HCT116 (cell line): ENCODE data around the gene TTBK1. TPM values are rescaled to one million over a fixed set of nuclear protein-coding genes. Genes with fewer than 3 reads are reported as not detected.

ENCODE experiments used
- ATAC-seq: fragments of 200-7000 bp; cut with Tn5 transposase; 2 replicates; pipeline ENCODE4 v1.9.1; 2020; ENCODE audit warnings: mild to moderate bottlenecking, moderate library complexity
- BruUV-seq: library from RNA; stranded (reverse); fragments of 400-500 nt; replicated peaks from 2 replicates; lab custom pipeline; 2021; lab: Mats Ljungman, UMichigan
- CTCF ChIA-PET: fragments of 300-600 bp; sonication (Branson Sonifier 250); formaldehyde crosslinking; loops from one replicate; lab custom pipeline; 2021; ENCODE audit warnings: antibody characterized with exemption; lab: Charles Lee
- POLR2A ChIA-PET: fragments of 300-600, 350-600 bp; sonication (Branson Sonifier 250); formaldehyde crosslinking; loops from one replicate; lab custom pipeline; 2021; ENCODE audit warnings: antibody characterized with exemption; lab: Charles Lee
- RAD21 ChIA-PET, 2 experiments: fragments of 300-600 bp; sonication (Branson Sonifier 250); formaldehyde crosslinking; loops; one replicate each; lab custom pipeline; 2023; ENCODE audit warnings: low total read pairs in 2 of 2; ENCODE audit not compliant: uncharacterized antibody in 2 of 2, unreplicated experiment in 2 of 2, low non-redundant PET in 1 of 2; lab: Charles Lee
- DNase-seq: peaks from one replicate; pipeline ENCODE4 v3.0.0-alpha.2; 2010; ENCODE audit warnings: low read depth, low spot score
- H2AFZ ChIP-seq: fragments of 200-600 bp; shearing (Covaris generic), sonication (generic); 2 replicates; pipeline ENCODE4 v1.6.1; 2017; ENCODE audit warnings: low read depth, mixed run types, mixed read lengths, antibody characterized with exemption, low read length; ENCODE audit not compliant: poor library complexity, severe bottlenecking
- H3K27ac ChIP-seq: 2 replicates; pipeline ENCODE4 v1.5.1; 2012; ENCODE audit warnings: low read depth, low read length
- H3K27me3 ChIP-seq: fragments of 200-600 bp; sonication (generic); 2 replicates; pipeline ENCODE4 v1.6.1; 2016; ENCODE audit warnings: mixed run types, low read length, mixed read lengths; ENCODE audit not compliant: insufficient read depth
- H3K36me3 ChIP-seq, 2 experiments: fragments of 200-500 bp in 1 of 2; fragments of 200-600 bp in 1 of 2; sonication (Bioruptor generic) in 1 of 2; sonication (generic) in 1 of 2; 2 replicates each; pipeline versions ENCODE4 v1.5.1 to v1.6.1; 2014 to 2016; ENCODE audit warnings: low read length in 2 of 2, inconsistent platforms in 1 of 2, mixed read lengths in 1 of 2, mixed run types in 1 of 2; ENCODE audit not compliant: insufficient read depth in 2 of 2, control insufficient read depth in 1 of 2
- H3K4me1 ChIP-seq, 2 experiments: fragments of 200-600 bp in 1 of 2; sonication (generic) in 1 of 2; 2 replicates each; pipeline versions ENCODE4 v1.5.1 to v1.6.1; 2012 to 2017; ENCODE audit warnings: low read length in 2 of 2, inconsistent platforms in 1 of 2, mild to moderate bottlenecking in 1 of 2, mixed read lengths in 1 of 2, mixed run types in 1 of 2, moderate library complexity in 1 of 2; ENCODE audit not compliant: insufficient read depth in 2 of 2, control insufficient read depth in 1 of 2
- H3K4me2 ChIP-seq: fragments of 200-600 bp; sonication (generic); 2 replicates; pipeline ENCODE4 v1.6.1; 2017; ENCODE audit warnings: mixed run types, low read length, mixed read lengths
- H3K4me3 ChIP-seq, 2 experiments: fragments of 200-600 bp in 1 of 2; sonication (generic) in 1 of 2; replicated peaks in 1 of 2; 2 replicates each; pipeline ENCODE4 v1.5.1; 2011 to 2016; ENCODE audit warnings: low read length in 2 of 2, control low read depth in 1 of 2, low read depth in 1 of 2, mild to moderate bottlenecking in 1 of 2, mixed read lengths in 1 of 2, mixed run types in 1 of 2
- H3K79me2 ChIP-seq: fragments of 200-600 bp; sonication (generic); 2 replicates; pipeline ENCODE4 v1.6.1; 2017; ENCODE audit warnings: mild to moderate bottlenecking, mixed run types, low read length, moderate library complexity, mixed read lengths; ENCODE audit not compliant: insufficient read depth
- H3K9ac ChIP-seq: fragments of 200-600 bp; sonication (generic); 2 replicates; pipeline ENCODE4 v1.6.1; 2016; ENCODE audit warnings: low read length, mixed read lengths
- H3K9me2 ChIP-seq: fragments of 200-600 bp; sonication (generic), shearing (Covaris generic); 2 replicates; pipeline ENCODE4 v1.6.1; 2017; ENCODE audit warnings: mixed run types, mild to moderate bottlenecking, moderate library complexity; ENCODE audit not compliant: insufficient read depth
- H3K9me3 ChIP-seq, 2 experiments: fragments of 200-500 bp in 1 of 2; fragments of 200-600 bp in 1 of 2; sonication (Bioruptor generic) in 1 of 2; sonication (generic) in 1 of 2; 2 replicates each; pipeline ENCODE4 v1.6.1; 2014 to 2017; ENCODE audit warnings: low read length in 2 of 2, mixed read lengths in 2 of 2, inconsistent platforms in 1 of 2, low read depth in 1 of 2, mild to moderate bottlenecking in 1 of 2, mixed run types in 1 of 2, moderate library complexity in 1 of 2; ENCODE audit not compliant: control insufficient read depth in 1 of 2, insufficient read depth in 1 of 2
- H4K20me1 ChIP-seq: fragments of 200-600 bp; sonication (generic), shearing (Covaris generic); 2 replicates; pipeline ENCODE4 v1.6.1; 2017; ENCODE audit warnings: mixed run types, mild to moderate bottlenecking, moderate library complexity; ENCODE audit not compliant: insufficient read depth
- CTCF ChIP-seq, 3 experiments: fragments of 200-600 bp in 1 of 3; sonication (generic) in 1 of 3; IDR thresholded peaks in 2 of 3; conservative IDR thresholded peaks in 1 of 3; 2 replicates each; pipeline ENCODE4 v1.5.1; 2012 to 2017; ENCODE audit warnings: low read depth in 2 of 3, low read length in 2 of 3, antibody characterized with exemption in 1 of 3, borderline replicate concordance in 1 of 3, control low read depth in 1 of 3, mild to moderate bottlenecking in 1 of 3, mixed read lengths in 1 of 3, mixed run types in 1 of 3, moderate library complexity in 1 of 3; ENCODE audit not compliant: insufficient read depth in 1 of 3
- EGR1 ChIP-seq: IDR thresholded peaks from 2 replicates; pipeline ENCODE4 v1.6.1; 2012; ENCODE audit warnings: low read depth
- ELF1 ChIP-seq: IDR thresholded peaks from 2 replicates; pipeline ENCODE4 v1.6.1; 2012; ENCODE audit warnings: low read depth, borderline replicate concordance
- EZH2 ChIP-seq: fragments of 200-600 bp; sonication (generic); IDR thresholded peaks from 2 replicates; pipeline ENCODE4 v1.6.1; 2017; ENCODE audit warnings: antibody characterized with exemption, mixed run types
- EZH2phosphoT487 ChIP-seq: fragments of 200-600 bp; IDR thresholded peaks from 2 replicates; pipeline ENCODE4 v1.6.1; 2018; ENCODE audit warnings: antibody characterized with exemption, borderline replicate concordance
- FOSL1 ChIP-seq: IDR thresholded peaks from 2 replicates; pipeline ENCODE4 v1.6.1; 2012; ENCODE audit warnings: low read depth
- MAX ChIP-seq: IDR thresholded peaks from 2 replicates; pipeline ENCODE4 v1.6.1; 2012
- POLR2A ChIP-seq: IDR thresholded peaks from 2 replicates; pipeline ENCODE4 v1.7.0; 2011; ENCODE audit warnings: borderline replicate concordance; ENCODE audit not compliant: insufficient read depth, insufficient read length; ENCODE audit errors: extremely low read depth
- POLR2AphosphoS5 ChIP-seq: IDR thresholded peaks from 2 replicates; pipeline ENCODE4 v1.6.1; 2011; ENCODE audit warnings: mild to moderate bottlenecking, low read depth, low read length, moderate library complexity
- RAD21 ChIP-seq: IDR thresholded peaks from 2 replicates; pipeline ENCODE4 v1.6.1; 2012; ENCODE audit warnings: low read depth, mild to moderate bottlenecking
- REST ChIP-seq: IDR thresholded peaks from 2 replicates; pipeline ENCODE4 v1.6.1; 2012; ENCODE audit warnings: low read depth
- SIN3A ChIP-seq: IDR thresholded peaks from 2 replicates; pipeline ENCODE4 v1.6.1; 2012; ENCODE audit warnings: low read depth
- SRF ChIP-seq: IDR thresholded peaks from 2 replicates; pipeline ENCODE4 v1.6.1; 2012; ENCODE audit warnings: low read depth
- TCF7L2 ChIP-seq: IDR thresholded peaks from 2 replicates; pipeline ENCODE4 v1.7.0; 2011; ENCODE audit warnings: borderline replicate concordance, inconsistent platforms; ENCODE audit not compliant: insufficient read depth, insufficient read length; ENCODE audit errors: extremely low read depth
- ZFX ChIP-seq: fragments of 450-650 bp; IDR thresholded peaks from 2 replicates; pipeline ENCODE4 v1.6.1; 2017
- ZNF274 ChIP-seq: fragments of 200-500 bp; sonication (Bioruptor generic); IDR thresholded peaks from 2 replicates; pipeline ENCODE4 v1.6.1; 2014; ENCODE audit warnings: mild to moderate bottlenecking, low read depth, low read length, inconsistent platforms
- intact Hi-C: fragments of 100-400 bp; cut with micrococcal nuclease; formaldehyde crosslinking; loops from 2 replicates; pipeline ENCODE4 v1.10.0; 2022
- total RNA-seq: library from RNA; stranded (reverse); gene quantifications from one replicate; pipeline ENCODE4 v1.2.1, GENCODE V29; 2021; ENCODE audit not compliant: unreplicated experiment

TTBK1 gene
- total RNA-seq, 1 experiment from 2014 or later: not detected

GRCh38 chr6:43211955-43212354, 31.3 kb upstream of the TTBK1 start:
- ChIA-PET RAD21 (no interaction called here), POLR2A (no interaction called here), CTCF (no interaction called here)
- Histone ChIP-seq H3K4me1 (no peaks in the 10 kb centered on the region), H3K79me2 (no peaks in the 10 kb centered on the region), H3K27ac (no peak overlapping the region), H3K9ac (no peak overlapping the region), H2AFZ (no peak overlapping the region), H4K20me1 (no peaks in the 10 kb centered on the region), H3K9me3 (no peaks in the 10 kb centered on the region), H3K36me3 (no peaks in the 10 kb centered on the region; a peak in 1 of 4 replicates), H3K9me2 (no peaks in the 10 kb centered on the region), H3K4me2 (no peak overlapping the region), H3K4me3 (no peak overlapping the region), H3K27me3 (no peaks in the 10 kb centered on the region)
- no peak for DNase-seq
- ATAC-seq: no peak
- TF ChIP-seq EZH2phosphoT487 (no peak), POLR2AphosphoS5 (no peak), CTCF (IDR thresholded peaks at IDR 0.05 in 2 of 3, conservative IDR thresholded peaks at IDR 0.05 in 1 of 3; ENCODE audit: borderline replicate concordance in 1 of 3, insufficient read depth in 1 of 3, low read depth in 2 of 3, low read length in 2 of 3) (peak in 2 of 3 experiments; percentile 11 to 16; a peak in 1 of 6 replicates), MAX (no peak), RAD21 (peak; percentile 34; the same call in 1 of the 2 replicates), POLR2A (no peak), ZNF274 (no peak)
- BruUV-seq: no TSS peak
- intact Hi-C loops: no loop called here

GRCh38 chr6:43213431-43213830, 29.9 kb upstream of the TTBK1 start:
- POLR2A ChIA-PET: no interaction called here
- no TSS peak for BruUV-seq
- ATAC-seq (no peak), DNase-seq (no peak)
- Histone ChIP-seq H3K9ac (no peak overlapping the region), H3K79me2 (no peaks in the 10 kb centered on the region), H3K27ac (no peak overlapping the region), H2AFZ (no peak overlapping the region), H3K9me2 (no peaks in the 10 kb centered on the region), H3K4me3 (no peak overlapping the region), H3K4me1 (no peaks in the 10 kb centered on the region), H4K20me1 (no peaks in the 10 kb centered on the region), H3K27me3 (no peaks in the 10 kb centered on the region), H3K9me3 (no peaks in the 10 kb centered on the region), H3K36me3 (no peaks in the 10 kb centered on the region; a peak in 1 of 4 replicates), H3K4me2 (no peak overlapping the region)
- intact Hi-C loops: no loop called here
- TF ChIP-seq RAD21: no peak
- TF ChIP-seq EZH2phosphoT487: no peak
- TF ChIP-seq ZFX: no peak
- TF ChIP-seq SRF: no peak
- no peak for TF ChIP-seq ZNF274
- no peak for TF ChIP-seq ELF1
- no peak for TF ChIP-seq SIN3A
- no peak for TF ChIP-seq TCF7L2
- no peak for TF ChIP-seq EZH2
- TF ChIP-seq EGR1: no peak
- TF ChIP-seq REST: no peak
- TF ChIP-seq FOSL1: no peak
- CTCF ChIA-PET: no interaction called here
- RAD21 ChIA-PET: no interaction called here
